ENCODE measurements around the gene NCOA1. TPM values are rescaled to one million over a fixed set of nuclear protein-coding genes. Genes with fewer than 3 reads are reported as not detected.

The NCOA1 gene
- total and polyA plus RNA-seq, 10 of the 15 experiments (the other 5 are each of a cell fraction or from before 2014, with no cell fraction given) = 1.8 to 35.6 (median 6.1) TPM

DNA sequence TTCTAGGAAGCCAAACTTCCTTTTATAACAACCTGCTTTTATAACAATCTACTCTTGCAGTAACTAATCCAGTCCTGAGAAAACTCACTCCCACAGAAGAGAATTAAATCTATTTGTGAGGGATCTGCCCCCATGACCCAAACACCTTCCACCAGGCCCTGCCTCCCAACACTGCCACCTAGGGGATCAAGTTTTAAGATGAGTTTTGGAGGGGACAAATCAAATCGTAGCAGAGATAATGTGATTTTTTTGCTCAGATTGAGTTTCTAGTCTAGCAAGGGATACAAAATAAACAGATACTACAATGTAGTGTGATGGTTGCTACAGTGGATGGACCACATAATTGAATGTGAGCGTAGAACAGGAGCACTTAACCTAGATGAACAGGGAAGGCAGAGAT is 52.2 kb downstream of the NCOA1 start:
- in situ Hi-C loops (cut with MboI) (no loop called here), intact Hi-C loops (cut with micrococcal nuclease; ENCODE audit: unreplicated experiment) (no loop called here)
- 95% methylated on average over 2 of the region's 2 CpGs for WGBS (ENCODE audit: insufficient coverage, insufficient replicate concordance, low lambda C conversion rate, missing lambda C conversion rate)
- no peaks in the 10 kb centered on the region for H3K27me3 ChIP-seq (replicated peaks in 1 of 2; ENCODE audit: control insufficient read depth in 2 of 2, insufficient read depth in 2 of 2, low read length in 1 of 2)
- H4K20me1 ChIP-seq (ENCODE audit: control insufficient read depth, insufficient read depth) = no peaks in the 10 kb centered on the region
- H3K9ac ChIP-seq (ENCODE audit: control insufficient read depth, insufficient read depth, low read length) = no peak overlapping the region
- no peaks in the 10 kb centered on the region for H3K79me2 ChIP-seq (ENCODE audit: control insufficient read depth, insufficient read depth, low read length)
- no peaks in the 10 kb centered on the region; the same call in 1 of the 2 replicates for H3K4me1 ChIP-seq (ENCODE audit: control insufficient read depth, insufficient read depth, low read length)
- no peak overlapping the region for H3K4me2 ChIP-seq (ENCODE audit: control insufficient read depth, insufficient read depth)
- DNase-seq (ENCODE audit: low read depth, low spot score) (no peak), FAIRE-seq (no peak), ATAC-seq (no peak)
- ChIA-PET RAD21 (ENCODE audit: unreplicated experiment) (no interaction called here), POLR2A (no interaction called here), SMC1A (ENCODE audit: uncharacterized antibody, unreplicated experiment) (interaction anchor here (1.1 to 1.6 kb wide), 2 partner anchors 121 to 133 kb away, joined by 3 to 4 read pairs; no protein-coding TSS in a partner anchor), CTCF (no interaction called here)
- H3K9me3 ChIP-seq (replicated peaks; ENCODE audit: control insufficient read depth, insufficient read depth, low read length) = peaks cover 10% of the 10 kb centered on the region; the same call in 2 of the 3 replicates
- H3K4me3 ChIP-seq = no peak overlapping the region
- H2AFZ ChIP-seq (ENCODE audit: control insufficient read depth, low read depth, low read length) = no peak overlapping the region
- BruUV-seq (replicated peaks) = no TSS peak
- TF ChIP-seq BHLHE40 (IDR thresholded peaks at IDR 0.05; ENCODE audit: borderline replicate concordance in 1 of 2, low read depth in 2 of 2, low read length in 1 of 2) (no peak), BCLAF1 (IDR thresholded peaks at IDR 0.05) (no peak), EP300 (IDR thresholded peaks at IDR 0.05; ENCODE audit: borderline replicate concordance in 1 of 2, control insufficient read depth in 1 of 2, low read depth in 2 of 2, low read length in 2 of 2) (no peak), NFXL1 (IDR thresholded peaks at IDR 0.05; ENCODE audit: borderline replicate concordance) (no peak), RAD21 (IDR thresholded peaks at IDR 0.05; ENCODE audit: insufficient read depth, low read depth, low read length) (peak; percentile 30; the same call in 1 of the 2 replicates), MEF2A (IDR thresholded peaks at IDR 0.05; ENCODE audit: insufficient read depth, low read depth, low read length) (no peak)
- TF ChIP-seq, protein P1, sequence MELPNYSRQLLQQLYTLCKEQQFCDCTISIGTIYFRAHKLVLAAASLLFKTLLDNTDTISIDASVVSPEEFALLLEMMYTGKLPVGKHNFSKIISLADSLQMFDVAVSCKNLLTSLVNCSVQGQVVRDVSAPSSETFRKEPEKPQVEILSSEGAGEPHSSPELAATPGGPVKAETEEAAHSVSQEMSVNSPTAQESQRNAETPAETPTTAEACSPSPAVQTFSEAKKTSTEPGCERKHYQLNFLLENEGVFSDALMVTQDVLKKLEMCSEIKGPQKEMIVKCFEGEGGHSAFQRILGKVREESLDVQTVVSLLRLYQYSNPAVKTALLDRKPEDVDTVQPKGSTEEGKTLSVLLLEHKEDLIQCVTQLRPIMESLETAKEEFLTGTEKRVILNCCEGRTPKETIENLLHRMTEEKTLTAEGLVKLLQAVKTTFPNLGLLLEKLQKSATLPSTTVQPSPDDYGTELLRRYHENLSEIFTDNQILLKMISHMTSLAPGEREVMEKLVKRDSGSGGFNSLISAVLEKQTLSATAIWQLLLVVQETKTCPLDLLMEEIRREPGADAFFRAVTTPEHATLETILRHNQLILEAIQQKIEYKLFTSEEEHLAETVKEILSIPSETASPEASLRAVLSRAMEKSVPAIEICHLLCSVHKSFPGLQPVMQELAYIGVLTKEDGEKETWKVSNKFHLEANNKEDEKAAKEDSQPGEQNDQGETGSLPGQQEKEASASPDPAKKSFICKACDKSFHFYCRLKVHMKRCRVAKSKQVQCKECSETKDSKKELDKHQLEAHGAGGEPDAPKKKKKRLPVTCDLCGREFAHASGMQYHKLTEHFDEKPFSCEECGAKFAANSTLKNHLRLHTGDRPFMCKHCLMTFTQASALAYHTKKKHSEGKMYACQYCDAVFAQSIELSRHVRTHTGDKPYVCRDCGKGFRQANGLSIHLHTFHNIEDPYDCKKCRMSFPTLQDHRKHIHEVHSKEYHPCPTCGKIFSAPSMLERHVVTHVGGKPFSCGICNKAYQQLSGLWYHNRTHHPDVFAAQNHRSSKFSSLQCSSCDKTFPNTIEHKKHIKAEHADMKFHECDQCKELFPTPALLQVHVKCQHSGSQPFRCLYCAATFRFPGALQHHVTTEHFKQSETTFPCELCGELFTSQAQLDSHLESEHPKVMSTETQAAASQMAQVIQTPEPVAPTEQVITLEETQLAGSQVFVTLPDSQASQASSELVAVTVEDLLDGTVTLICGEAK (IDR thresholded peaks at IDR 0.05; ENCODE audit: borderline replicate concordance) = no peak
- TF ChIP-seq, protein P2, sequence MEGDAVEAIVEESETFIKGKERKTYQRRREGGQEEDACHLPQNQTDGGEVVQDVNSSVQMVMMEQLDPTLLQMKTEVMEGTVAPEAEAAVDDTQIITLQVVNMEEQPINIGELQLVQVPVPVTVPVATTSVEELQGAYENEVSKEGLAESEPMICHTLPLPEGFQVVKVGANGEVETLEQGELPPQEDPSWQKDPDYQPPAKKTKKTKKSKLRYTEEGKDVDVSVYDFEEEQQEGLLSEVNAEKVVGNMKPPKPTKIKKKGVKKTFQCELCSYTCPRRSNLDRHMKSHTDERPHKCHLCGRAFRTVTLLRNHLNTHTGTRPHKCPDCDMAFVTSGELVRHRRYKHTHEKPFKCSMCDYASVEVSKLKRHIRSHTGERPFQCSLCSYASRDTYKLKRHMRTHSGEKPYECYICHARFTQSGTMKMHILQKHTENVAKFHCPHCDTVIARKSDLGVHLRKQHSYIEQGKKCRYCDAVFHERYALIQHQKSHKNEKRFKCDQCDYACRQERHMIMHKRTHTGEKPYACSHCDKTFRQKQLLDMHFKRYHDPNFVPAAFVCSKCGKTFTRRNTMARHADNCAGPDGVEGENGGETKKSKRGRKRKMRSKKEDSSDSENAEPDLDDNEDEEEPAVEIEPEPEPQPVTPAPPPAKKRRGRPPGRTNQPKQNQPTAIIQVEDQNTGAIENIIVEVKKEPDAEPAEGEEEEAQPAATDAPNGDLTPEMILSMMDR (IDR thresholded peaks at IDR 0.05 in 2 of 3, conservative IDR thresholded peaks at IDR 0.05 in 1 of 3; ENCODE audit: control insufficient read depth in 2 of 3, extremely low read depth in 1 of 3, insufficient read depth in 1 of 3, low read depth in 3 of 3, low read length in 3 of 3) = 0 out of 6 replicates have a peak, but pooled peaks of 1 of the 3 experiments have one; percentile 14
- no peak overlapping the region for H3K27ac ChIP-seq (ENCODE audit: control insufficient read depth, insufficient read depth)
- no peaks in the 10 kb centered on the region; a peak in 1 of 4 replicates for H3K36me3 ChIP-seq (ENCODE audit: control insufficient read depth in 2 of 2, insufficient read depth in 2 of 2, low read length in 1 of 2)

Measured in GM12878 (cell line).